GM12878 (cell line): ENCODE measurements around the gene CCDC170. TPM values are rescaled to one million over a fixed set of nuclear protein-coding genes. Genes with fewer than 3 reads are reported as not detected.

Source experiments
- ATAC-seq: fragments of 200-7000 bp; cut with Tn5 transposase; 3 replicates; pipeline ENCODE4 v1.9.1; 2020; ENCODE audit warnings: mild to moderate bottlenecking, moderate library complexity
- BruUV-seq: library from RNA; stranded (reverse); fragments of 400-500 nt; replicated peaks from 2 replicates; lab custom pipeline; 2021; lab: Mats Ljungman, UMichigan
- CTCF ChIA-PET: fragments of 300-600 bp; sonication (Branson Sonifier 250); formaldehyde crosslinking; extraction: SDS; loops from one replicate; lab custom pipeline; 2021; ENCODE audit warnings: inconsistent platforms; lab: Yijun Ruan, JAX
- POLR2A ChIA-PET: fragments of 350-600 bp; formaldehyde crosslinking; extraction: SDS; loops from one replicate; lab custom pipeline; 2021; ENCODE audit warnings: inconsistent platforms; lab: Charles Lee
- RAD21 ChIA-PET: fragments of 300-600 bp; sonication (Branson Sonifier 250); formaldehyde crosslinking; loops from one replicate; lab custom pipeline; 2023; ENCODE audit warnings: antibody characterized with exemption; ENCODE audit not compliant: unreplicated experiment; lab: Charles Lee
- SMC1A ChIA-PET: fragments of 300-600 bp; sonication (Branson Sonifier 250); formaldehyde crosslinking; loops from one replicate; lab custom pipeline; 2023; ENCODE audit not compliant: unreplicated experiment, uncharacterized antibody; lab: Charles Lee
- DNase-seq: peaks from one replicate; pipeline ENCODE4 v3.0.0-alpha.2; 2011; ENCODE audit warnings: low read depth, low spot score
- FAIRE-seq: peaks from 3 replicates; lab custom pipeline; 2011; peaks lifted over from hg19 to GRCh38; lab: Jason Lieb, UNC
- H2AFZ ChIP-seq: 2 replicates; pipeline ENCODE4 v1.6.0; 2011; ENCODE audit warnings: low read depth, low read length, control low read depth; ENCODE audit not compliant: control insufficient read depth
- H3K27ac ChIP-seq: 2 replicates; pipeline ENCODE4 v1.5.1; 2011; ENCODE audit warnings: control low read depth; ENCODE audit not compliant: control insufficient read depth, insufficient read depth
- H3K27me3 ChIP-seq, 2 experiments: replicated peaks in 1 of 2; 2 replicates each; pipeline versions ENCODE4 v1.6.0 to v1.6.1; 2011; ENCODE audit warnings: low read length in 1 of 2; ENCODE audit not compliant: control insufficient read depth in 2 of 2, insufficient read depth in 2 of 2
- H3K36me3 ChIP-seq, 2 experiments: 2 replicates each; pipeline ENCODE4 v1.5.1; 2011; ENCODE audit warnings: low read length in 1 of 2; ENCODE audit not compliant: control insufficient read depth in 2 of 2, insufficient read depth in 2 of 2
- H3K4me1 ChIP-seq: 2 replicates; pipeline ENCODE4 v1.6.1; 2011; ENCODE audit warnings: mild to moderate bottlenecking, low read length, moderate library complexity, mixed read lengths; ENCODE audit not compliant: control insufficient read depth, insufficient read depth
- H3K4me2 ChIP-seq: 2 replicates; pipeline ENCODE4 v1.6.0; 2011; ENCODE audit warnings: control low read depth; ENCODE audit not compliant: control insufficient read depth, insufficient read depth
- H3K4me3 ChIP-seq: fragments of 200-600 bp; sonication (generic); 2 replicates; pipeline ENCODE4 v1.5.1; 2016
- H3K79me2 ChIP-seq: 2 replicates; pipeline ENCODE4 v1.6.0; 2011; ENCODE audit warnings: low read length; ENCODE audit not compliant: control insufficient read depth, insufficient read depth
- H3K9ac ChIP-seq: 2 replicates; pipeline ENCODE4 v1.8.0; 2011; ENCODE audit warnings: low read length, control low read depth, mixed read lengths; ENCODE audit not compliant: control insufficient read depth, insufficient read depth
- H3K9me3 ChIP-seq: replicated peaks from 3 replicates; pipeline ENCODE4 v1.5.1; 2011; ENCODE audit warnings: mild to moderate bottlenecking, low read length; ENCODE audit not compliant: control insufficient read depth, insufficient read depth
- H4K20me1 ChIP-seq: 2 replicates; pipeline ENCODE4 v1.6.0; 2011; ENCODE audit not compliant: control insufficient read depth, insufficient read depth
- CTCF ChIP-seq, 3 experiments: IDR thresholded peaks in 2 of 3; conservative IDR thresholded peaks in 1 of 3; 2 replicates each; pipeline ENCODE4 v1.5.1; 2011; ENCODE audit warnings: low read depth in 3 of 3, low read length in 3 of 3, mild to moderate bottlenecking in 3 of 3, control low read depth in 2 of 3, moderate library complexity in 2 of 3, inconsistent platforms in 1 of 3, mixed read lengths in 1 of 3; ENCODE audit not compliant: control insufficient read depth in 2 of 3, insufficient read depth in 1 of 3; ENCODE audit errors: extremely low read depth in 1 of 3
- IKZF2 ChIP-seq, 2 experiments: fragments of 450-650 bp; IDR thresholded peaks; 2 replicates each; pipeline ENCODE4 v1.6.1; 2017; ENCODE audit warnings: mild to moderate bottlenecking in 2 of 2, moderate library complexity in 2 of 2
- JUNB ChIP-seq: IDR thresholded peaks from 2 replicates; pipeline ENCODE4 v1.6.1; 2016; ENCODE audit warnings: antibody characterized with exemption, mild to moderate bottlenecking
- KDM1A ChIP-seq: fragments of 200-600 bp; sonication (generic); IDR thresholded peaks from 2 replicates; pipeline ENCODE4 v1.6.1; 2016; ENCODE audit warnings: borderline replicate concordance
- MYB ChIP-seq: fragments of 150-350 bp; IDR thresholded peaks from 2 replicates; pipeline ENCODE4 v1.6.1; 2014; ENCODE audit warnings: mild to moderate bottlenecking, low read depth, low read length, borderline replicate concordance
- PKNOX1 ChIP-seq: fragments of 450-650 bp; IDR thresholded peaks from 2 replicates; pipeline ENCODE4 v1.6.1; 2016; ENCODE audit warnings: mild to moderate bottlenecking
- ZBTB11 ChIP-seq: fragments of 450-650 bp; formaldehyde crosslinking; IDR thresholded peaks from 2 replicates; pipeline ENCODE4 v1.5.0; 2022; ENCODE audit warnings: mild to moderate bottlenecking, missing genetic modification characterization
- ZNF207 ChIP-seq: fragments of 450-650 bp; IDR thresholded peaks from 2 replicates; pipeline ENCODE4 v1.6.1; 2014; ENCODE audit warnings: antibody characterized with exemption, mild to moderate bottlenecking, borderline replicate concordance
- WGBS: methylation state at CpG from one replicate; pipeline ENCODE4 v1.1.6; 2016; ENCODE audit warnings: low lambda C conversion rate; ENCODE audit not compliant: insufficient replicate concordance, insufficient coverage; ENCODE audit errors: missing lambda C conversion rate; 5-methylcytosine and 5-hydroxymethylcytosine counted together
- in situ Hi-C: fragments of 300-500 bp; cut with MboI; formaldehyde crosslinking; loops from 9 replicates; pipeline ENCODE4 v1.14.3; 2018; ENCODE audit warnings: mixed read lengths
- intact Hi-C: fragments of 100-400 bp; cut with micrococcal nuclease; formaldehyde crosslinking; loops from one replicate; pipeline ENCODE4 v1.14.2; 2022; ENCODE audit not compliant: unreplicated experiment
- polyA plus RNA-seq, 11 experiments: library from polyadenylated mRNA; depleted of rRNA in 4 of 11; unstranded in 6 of 11; stranded (reverse) in 5 of 11; fragments of >200 nt; fragmentation: Nextera tagmentation in 4 of 11; fragmentation: Illumina TruSeq in 1 of 11; extraction: Ambion mirVana in 4 of 11; extraction: Trizol in 1 of 11; gene quantifications; 1 replicate in 1 of 11; 2 replicates in 10 of 11; pipeline versions ENCODE4 v1.2.1 to v1.2.3, GENCODE V29; 2011 to 2016; ENCODE audit warnings: inconsistent platforms in 2 of 11, missing spikeins in 2 of 11, low read depth in 1 of 11
- total RNA-seq, 4 experiments: library from RNA; depleted of rRNA in 3 of 4; stranded (reverse); fragments of >200 nt in 3 of 4; fragmentation: Illumina TruSeq in 1 of 4; extraction: Trizol in 1 of 4; gene quantifications; 2 replicates each; pipeline versions ENCODE4 v1.2.1 to v1.2.3, GENCODE V29; 2013 to 2021

Gene CCDC170
- total and polyA plus RNA-seq, 10 of the 15 experiments (the other 5 are each of a cell fraction or from before 2014, with no cell fraction given) = not detected

- FAIRE-seq (no peak), DNase-seq (no peak), ATAC-seq (no peak)
- TF ChIP-seq MYB (no peak), PKNOX1 (no peak), CTCF (IDR thresholded peaks at IDR 0.05 in 2 of 3, conservative IDR thresholded peaks at IDR 0.05 in 1 of 3; ENCODE audit: control insufficient read depth in 2 of 3, extremely low read depth in 1 of 3, insufficient read depth in 1 of 3, low read depth in 3 of 3, low read length in 3 of 3) (no peak), ZBTB11 (CRISPR knock-in tag) (no peak), JUNB (no peak), KDM1A (no peak), ZNF207 (no peak), IKZF2 (IDR thresholded peaks at IDR 0.05) (no peak)
- H3K4me1 ChIP-seq = no peaks in the 10 kb centered on the region
- H3K4me2 ChIP-seq = no peak overlapping the region
- RAD21 ChIA-PET = no interaction called here
- CTCF ChIA-PET = no interaction called here
- BruUV-seq = no TSS peak
- H2AFZ ChIP-seq = no peak overlapping the region
- H3K9ac ChIP-seq = no peak overlapping the region
- in situ Hi-C loops (no loop called here), intact Hi-C loops (no loop called here)
- H3K79me2 ChIP-seq = no peaks in the 10 kb centered on the region
- H3K4me3 ChIP-seq = no peak overlapping the region
- SMC1A ChIA-PET = interaction anchor here (0.6 kb wide), 1 partner anchor 66 kb away, joined by 3 read pairs; no protein-coding TSS in a partner anchor
- WGBS = 0% methylated on average over 1 of the region's 1 CpG
- H3K27ac ChIP-seq = no peak overlapping the region
- POLR2A ChIA-PET = no interaction called here
- no peaks in the 10 kb centered on the region for H3K36me3 ChIP-seq
- no peaks in the 10 kb centered on the region for H3K27me3 ChIP-seq
- no peaks in the 10 kb centered on the region for H4K20me1 ChIP-seq
- no peaks in the 10 kb centered on the region for H3K9me3 ChIP-seq
Measured at GRCh38 chr6:151610326-151610725, 116.5 kb downstream of the CCDC170 start.
